IMR-90 (cell line): ENCODE results near the gene PAQR4. TPM values are rescaled to one million over a fixed set of nuclear protein-coding genes. Genes with fewer than 3 reads are reported as not detected.

Experiments
- ATAC-seq: fragments of 200-7000 bp; cut with Tn5 transposase; 2 replicates; pipeline ENCODE4 v1.9.1; 2020; ENCODE audit warnings: low read depth, mild to moderate bottlenecking, moderate library complexity
- BruUV-seq: library from RNA; stranded (reverse); fragments of 400-500 nt; replicated peaks from 2 replicates; lab custom pipeline; 2021; lab: Mats Ljungman, UMichigan
- CTCF ChIA-PET: fragments of 300-600 bp; formaldehyde crosslinking; extraction: SDS; loops from one replicate; lab custom pipeline; 2021; ENCODE audit warnings: antibody characterized with exemption; lab: Yijun Ruan, JAX
- POLR2A ChIA-PET: fragments of 300-600 bp; sonication (Branson Sonifier 250); formaldehyde crosslinking; loops from one replicate; lab custom pipeline; 2022; ENCODE audit warnings: antibody characterized with exemption; ENCODE audit not compliant: unreplicated experiment; lab: Charles Lee
- DNase-seq: peaks from one replicate; pipeline ENCODE4 v3.0.0; 2013
- H2AFZ ChIP-seq: replicated peaks from 2 replicates; pipeline ENCODE3; 2013; ENCODE audit warnings: low read length, mild to moderate bottlenecking; ENCODE audit not compliant: poor library complexity
- H2AK5ac ChIP-seq: 2 replicates; pipeline ENCODE4 v1.6.1; 2013; ENCODE audit warnings: low read depth, low read length, inconsistent platforms
- H2AK9ac ChIP-seq: replicated peaks from 2 replicates; pipeline ENCODE3; 2013; ENCODE audit warnings: mild to moderate bottlenecking, low read depth, low read length, moderate library complexity; ENCODE audit not compliant: poor library complexity
- H2BK120ac ChIP-seq: 2 replicates; pipeline ENCODE4 v1.6.1; 2013; ENCODE audit warnings: low read depth, low read length, inconsistent platforms
- H2BK15ac ChIP-seq: 3 replicates; pipeline ENCODE4 v1.6.1; 2013; ENCODE audit warnings: low read depth, low read length, inconsistent platforms
- H2BK20ac ChIP-seq: 2 replicates; pipeline ENCODE4 v1.6.1; 2013; ENCODE audit warnings: low read depth, mild to moderate bottlenecking, inconsistent platforms, low read length, moderate library complexity
- H2BK5ac ChIP-seq: 2 replicates; pipeline ENCODE4 v1.6.1; 2013; ENCODE audit warnings: mild to moderate bottlenecking, low read depth, low read length, inconsistent platforms; ENCODE audit not compliant: poor library complexity, severe bottlenecking
- H3K14ac ChIP-seq: replicated peaks from 2 replicates; pipeline ENCODE4 v1.6.1; 2013; ENCODE audit warnings: low read depth, low read length, inconsistent platforms
- H3K18ac ChIP-seq: 2 replicates; pipeline ENCODE4 v1.6.1; 2013; ENCODE audit warnings: low read depth, low read length, control low read depth
- H3K23ac ChIP-seq: 2 replicates; pipeline ENCODE4 v1.6.1; 2013; ENCODE audit warnings: low read depth, low read length, inconsistent platforms
- H3K27ac ChIP-seq: 2 replicates; pipeline ENCODE4 v1.5.1; 2013; ENCODE audit warnings: mild to moderate bottlenecking, control low read depth, low read length; ENCODE audit not compliant: insufficient read depth
- H3K27me3 ChIP-seq: 2 replicates; pipeline ENCODE4 v1.6.1; 2013; ENCODE audit warnings: low read length; ENCODE audit not compliant: control insufficient read depth, insufficient read depth
- H3K36me3 ChIP-seq: 2 replicates; pipeline ENCODE4 v1.6.1; 2013; ENCODE audit warnings: low read length, mixed read lengths; ENCODE audit not compliant: control insufficient read depth, insufficient read depth
- H3K4ac ChIP-seq: 2 replicates; pipeline ENCODE4 v1.6.1; 2013; ENCODE audit warnings: low read depth, low read length, inconsistent platforms
- H3K4me1 ChIP-seq: 2 replicates; pipeline ENCODE4 v1.6.1; 2013; ENCODE audit warnings: low read length, mixed read lengths; ENCODE audit not compliant: control insufficient read depth, insufficient read depth
- H3K4me2 ChIP-seq: 2 replicates; pipeline ENCODE4 v1.6.1; 2013; ENCODE audit warnings: low read depth, mild to moderate bottlenecking, control low read depth, low read length, moderate library complexity
- H3K4me3 ChIP-seq: 2 replicates; pipeline ENCODE4 v1.5.1; 2013; ENCODE audit warnings: low read depth, mild to moderate bottlenecking, control low read depth, low read length, moderate library complexity; ENCODE audit not compliant: insufficient read depth
- H3K56ac ChIP-seq: 2 replicates; pipeline ENCODE4 v1.6.1; 2013; ENCODE audit warnings: low read length, inconsistent platforms; ENCODE audit not compliant: insufficient read depth; ENCODE audit errors: extremely low read depth
- H3K79me1 ChIP-seq, 2 experiments: 2 replicates each; pipeline ENCODE4 v1.6.1; 2013; ENCODE audit warnings: low read length in 2 of 2, inconsistent platforms in 1 of 2, low read depth in 1 of 2
- H3K9ac ChIP-seq: 2 replicates; pipeline ENCODE4 v1.6.1; 2013; ENCODE audit warnings: low read depth, low read length, control low read depth
- H3K9me1 ChIP-seq: 2 replicates; pipeline ENCODE4 v1.6.1; 2013; ENCODE audit warnings: low read length, inconsistent platforms; ENCODE audit not compliant: insufficient read depth
- H3K9me3 ChIP-seq: 2 replicates; pipeline ENCODE4 v1.6.1; 2013; ENCODE audit warnings: low read length; ENCODE audit not compliant: control insufficient read depth, insufficient read depth
- H4K20me1 ChIP-seq: 2 replicates; pipeline ENCODE4 v1.6.1; 2013; ENCODE audit warnings: low read length, inconsistent platforms; ENCODE audit not compliant: insufficient read depth
- H4K5ac ChIP-seq: 2 replicates; pipeline ENCODE4 v1.6.1; 2013; ENCODE audit warnings: mild to moderate bottlenecking, low read depth, low read length, control low read depth
- H4K8ac ChIP-seq, 2 experiments: 2 replicates each; pipeline ENCODE4 v1.6.1; 2013; ENCODE audit warnings: low read depth in 2 of 2, low read length in 2 of 2, control low read depth in 1 of 2, inconsistent platforms in 1 of 2
- H4K91ac ChIP-seq: 2 replicates; pipeline ENCODE4 v1.6.1; 2013; ENCODE audit warnings: low read depth, low read length, inconsistent platforms; ENCODE audit not compliant: insufficient read depth
- CEBPB ChIP-seq: IDR thresholded peaks from 2 replicates; pipeline ENCODE4 v1.6.1; 2012; ENCODE audit warnings: low read depth, low read length, improper control_type of control experiment
- POLR2A ChIP-seq: IDR thresholded peaks from 2 replicates; pipeline ENCODE4 v1.6.1; 2012; ENCODE audit warnings: mild to moderate bottlenecking, low read depth, low read length
- USF2 ChIP-seq: fragments of 150-350 bp; IDR thresholded peaks from 2 replicates; pipeline ENCODE4 v1.6.1; 2017; ENCODE audit warnings: mild to moderate bottlenecking, antibody characterized with exemption, low read length, low read depth
- WGBS, 2 experiments: methylation state at CpG; one replicate each; pipeline versions ENCODE4 v1.1.5 to v1.1.7; 2013; ENCODE audit warnings: missing lambda C conversion rate in 2 of 2; ENCODE audit not compliant: insufficient read length in 1 of 2; ENCODE audit errors: extremely low coverage in 2 of 2; 5-methylcytosine and 5-hydroxymethylcytosine counted together
- dilution Hi-C: fragments of 300-500 bp; cut with HindIII; formaldehyde crosslinking; loops from one replicate; pipeline ENCODE4 v1.14.3; 2018; ENCODE audit warnings: low sequenced_read_pairs; ENCODE audit not compliant: unreplicated experiment
- in situ Hi-C: fragments of 300-500 bp; cut with MboI; formaldehyde crosslinking; loops from 3 replicates; pipeline ENCODE4 v1.14.3; 2019; ENCODE audit warnings: low sequenced_read_pairs, inconsistent platforms, mixed read lengths
- intact Hi-C: fragments of 100-400 bp; cut with micrococcal nuclease; formaldehyde crosslinking; loops from 2 replicates; pipeline ENCODE4 v1.10.0; 2022
- polyA plus RNA-seq, 3 experiments: library from polyadenylated mRNA; depleted of rRNA; stranded (reverse); fragments of >200 nt; gene quantifications; 2 replicates each; pipeline ENCODE4 v1.2.3, GENCODE V29; 2012; ENCODE audit warnings: low replicate concordance in 1 of 3
- total RNA-seq: library from RNA; depleted of rRNA; stranded (reverse); fragments of >200 nt; gene quantifications from 2 replicates; pipeline ENCODE4 v1.2.3, GENCODE V29; 2012
- TF ChIP-seq, protein P1 (sequence below): conservative IDR thresholded peaks from 2 replicates; pipeline ENCODE4 v1.5.1; 2012; ENCODE audit warnings: mild to moderate bottlenecking, low read depth, low read length, improper control_type of control experiment

The PAQR4 gene
- total and polyA plus RNA-seq, 2 of the 4 experiments (the other 2 are of a cell fraction) = 2.2 to 10.0 TPM

- Histone ChIP-seq H2BK120ac (no peak overlapping the region), H4K91ac (no peak overlapping the region), H3K9me1 (peaks cover 17% of the 10 kb centered on the region), H3K4me3 (no peak overlapping the region), H2BK5ac (no peak overlapping the region), H2BK15ac (no peak overlapping the region), H3K27ac (no peak overlapping the region), H3K14ac (no peak overlapping the region), H4K5ac (no peak overlapping the region), H3K56ac (no peak overlapping the region), H3K23ac (no peak overlapping the region), H2AFZ (no peak overlapping the region), H4K8ac (no peak overlapping the region), H3K18ac (no peak overlapping the region), H3K36me3 (peaks cover 2% of the 10 kb centered on the region; the same call in 1 of the 2 replicates), H3K27me3 (peaks cover 4% of the 10 kb centered on the region; the same call in 1 of the 2 replicates), H3K9me3 (no peaks in the 10 kb centered on the region), H2AK9ac (no peak overlapping the region), H3K4me2 (no peak overlapping the region), H4K20me1 (peaks cover 24% of the 10 kb centered on the region), H3K79me1 (peaks cover 5 to 26% of the 10 kb centered on the region in 2 experiments; a peak in 3 of 4 replicates), H3K4me1 (peaks cover 3% of the 10 kb centered on the region; the same call in 1 of the 2 replicates), H2BK20ac (no peak overlapping the region), H3K9ac (no peak overlapping the region), H2AK5ac (no peak overlapping the region), H3K4ac (no peak overlapping the region)
- 85% methylated on average over 9 of the region's 15 CpGs; no CpG with 5 or more reads in 1 of the 2 experiments for WGBS, 2 experiments
- ChIA-PET POLR2A (no interaction called here), CTCF (interaction anchor here (0.6 kb wide), 1 partner anchor 14 kb away, joined by 3 read pairs; no protein-coding TSS in a partner anchor)
- in situ Hi-C loops (no loop called here), dilution Hi-C loops (no loop called here), intact Hi-C loops (no loop called here)
- no peak for ATAC-seq
- BruUV-seq = no TSS peak
- no peak for DNase-seq
- TF ChIP-seq, protein P1, sequence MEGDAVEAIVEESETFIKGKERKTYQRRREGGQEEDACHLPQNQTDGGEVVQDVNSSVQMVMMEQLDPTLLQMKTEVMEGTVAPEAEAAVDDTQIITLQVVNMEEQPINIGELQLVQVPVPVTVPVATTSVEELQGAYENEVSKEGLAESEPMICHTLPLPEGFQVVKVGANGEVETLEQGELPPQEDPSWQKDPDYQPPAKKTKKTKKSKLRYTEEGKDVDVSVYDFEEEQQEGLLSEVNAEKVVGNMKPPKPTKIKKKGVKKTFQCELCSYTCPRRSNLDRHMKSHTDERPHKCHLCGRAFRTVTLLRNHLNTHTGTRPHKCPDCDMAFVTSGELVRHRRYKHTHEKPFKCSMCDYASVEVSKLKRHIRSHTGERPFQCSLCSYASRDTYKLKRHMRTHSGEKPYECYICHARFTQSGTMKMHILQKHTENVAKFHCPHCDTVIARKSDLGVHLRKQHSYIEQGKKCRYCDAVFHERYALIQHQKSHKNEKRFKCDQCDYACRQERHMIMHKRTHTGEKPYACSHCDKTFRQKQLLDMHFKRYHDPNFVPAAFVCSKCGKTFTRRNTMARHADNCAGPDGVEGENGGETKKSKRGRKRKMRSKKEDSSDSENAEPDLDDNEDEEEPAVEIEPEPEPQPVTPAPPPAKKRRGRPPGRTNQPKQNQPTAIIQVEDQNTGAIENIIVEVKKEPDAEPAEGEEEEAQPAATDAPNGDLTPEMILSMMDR = no peak
- no peak for TF ChIP-seq USF2
- TF ChIP-seq POLR2A = no peak
- TF ChIP-seq CEBPB = no peak
These were observed 3.0 kb downstream of the PAQR4 start for GRCh38 chr16:2971985-2972784.
